Measurements from ENCODE around the gene TMEM151B. TPM values are rescaled to one million over a fixed set of nuclear protein-coding genes. Genes with fewer than 3 reads are reported as not detected.

The TMEM151B gene
- polyA plus RNA-seq, 1 of the 3 experiments (the other 2 are of a cell fraction), result 0.05 TPM

GRCh38 chr6:44246663-44247337 is 23.4 kb upstream of the TMEM151B start, which contains the start of gene HSP90AB1:
HSP90AB1 (plus strand) TSS chr6:44247101; CDS start chr6:44248630, 1,529 bp downstream.
- H3K79me2 ChIP-seq (ENCODE audit: insufficient read depth), result peaks cover 50% of the 10 kb centered on the region
- peak; percentile 94 for DNase-seq
- H3K9me2 ChIP-seq, result no peaks in the 10 kb centered on the region
- peak within 1 kb of the TSS; percentile 98 for H3K4me2 ChIP-seq
- peaks cover 35% of the 10 kb centered on the region for H3F3A ChIP-seq (replicated peaks; ENCODE audit: insufficient read depth)
- H3K9me3 ChIP-seq, result no peaks in the 10 kb centered on the region
- H4K20me1 ChIP-seq (ENCODE audit: insufficient read depth), result peaks cover 49% of the 10 kb centered on the region
- peak within 1 kb of the TSS; percentile 90 for H2AFZ ChIP-seq (ENCODE audit: low read depth)
- peaks cover 34 to 39% of the 10 kb centered on the region in 2 experiments for H3K36me3 ChIP-seq (replicated peaks in 1 of 2; ENCODE audit: control insufficient read depth in 1 of 2, insufficient read depth in 2 of 2, low read length in 1 of 2)
- peak within 1 kb of the TSS; percentile 65 to 99 for H3K4me3 ChIP-seq (ENCODE audit: low read depth in 2 of 2, low read length in 1 of 2)
- H3K27me3 ChIP-seq (ENCODE audit: insufficient read depth), result no peaks in the 10 kb centered on the region
- POLR2A ChIA-PET, result interaction anchor here (0.6 to 4.1 kb wide), 31 partner anchors 9 to 759 kb away, joined by 3 to 98 read pairs (median 4); partner anchors contain the start of genes AARS2, SLC29A1, SLC35B2 and SPATS1
- 0% methylated on average over 29 of the region's 34 CpGs for WGBS (ENCODE audit: low lambda C conversion rate)
- peak within 1 kb of the TSS; percentile 100 for H3K9ac ChIP-seq
- CTCF ChIA-PET, result interaction anchor here (0.8 to 8.4 kb wide), 12 partner anchors 9 to 150 kb away, joined by 3 to 115 read pairs (median 10); partner anchors contain the start of genes AARS2, CDC5L, SLC29A1 and SLC35B2
- peaks cover 13 to 24% of the 10 kb centered on the region in 2 experiments; a peak in 3 of 4 replicates for H3K4me1 ChIP-seq (ENCODE audit: control insufficient read depth in 1 of 2, insufficient read depth in 2 of 2, low read depth in 1 of 2, low read length in 1 of 2)
- peak within 1 kb of the TSS; percentile 86 for H3K27ac ChIP-seq (ENCODE audit: low read depth in 2 of 2, low read length in 1 of 2)
- no peak for TF ChIP-seq CTCF (IDR thresholded peaks at IDR 0.05)
- peak; percentile 26; the same call in 1 of the 2 replicates for TF ChIP-seq MXI1 (IDR thresholded peaks at IDR 0.05; ENCODE audit: low read depth, low read length)
- TF ChIP-seq, protein P1, sequence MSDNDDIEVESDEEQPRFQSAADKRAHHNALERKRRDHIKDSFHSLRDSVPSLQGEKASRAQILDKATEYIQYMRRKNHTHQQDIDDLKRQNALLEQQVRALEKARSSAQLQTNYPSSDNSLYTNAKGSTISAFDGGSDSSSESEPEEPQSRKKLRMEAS (IDR thresholded peaks at IDR 0.05; ENCODE audit: low read depth), result peak; percentile 88; the same call in 1 of the 2 replicates
- TF ChIP-seq GATA2 (CRISPR knock-in tag; IDR thresholded peaks at IDR 0.05), result no peak
- TF ChIP-seq TAF1 (IDR thresholded peaks at IDR 0.05; ENCODE audit: borderline replicate concordance, low read depth, low read length), result peak; percentile 99
- no peak for TF ChIP-seq RAD21 (IDR thresholded peaks at IDR 0.05; ENCODE audit: low read length)
- peak; percentile 47 for TF ChIP-seq TCF12 (IDR thresholded peaks at IDR 0.05)
- TF ChIP-seq, protein P2, sequence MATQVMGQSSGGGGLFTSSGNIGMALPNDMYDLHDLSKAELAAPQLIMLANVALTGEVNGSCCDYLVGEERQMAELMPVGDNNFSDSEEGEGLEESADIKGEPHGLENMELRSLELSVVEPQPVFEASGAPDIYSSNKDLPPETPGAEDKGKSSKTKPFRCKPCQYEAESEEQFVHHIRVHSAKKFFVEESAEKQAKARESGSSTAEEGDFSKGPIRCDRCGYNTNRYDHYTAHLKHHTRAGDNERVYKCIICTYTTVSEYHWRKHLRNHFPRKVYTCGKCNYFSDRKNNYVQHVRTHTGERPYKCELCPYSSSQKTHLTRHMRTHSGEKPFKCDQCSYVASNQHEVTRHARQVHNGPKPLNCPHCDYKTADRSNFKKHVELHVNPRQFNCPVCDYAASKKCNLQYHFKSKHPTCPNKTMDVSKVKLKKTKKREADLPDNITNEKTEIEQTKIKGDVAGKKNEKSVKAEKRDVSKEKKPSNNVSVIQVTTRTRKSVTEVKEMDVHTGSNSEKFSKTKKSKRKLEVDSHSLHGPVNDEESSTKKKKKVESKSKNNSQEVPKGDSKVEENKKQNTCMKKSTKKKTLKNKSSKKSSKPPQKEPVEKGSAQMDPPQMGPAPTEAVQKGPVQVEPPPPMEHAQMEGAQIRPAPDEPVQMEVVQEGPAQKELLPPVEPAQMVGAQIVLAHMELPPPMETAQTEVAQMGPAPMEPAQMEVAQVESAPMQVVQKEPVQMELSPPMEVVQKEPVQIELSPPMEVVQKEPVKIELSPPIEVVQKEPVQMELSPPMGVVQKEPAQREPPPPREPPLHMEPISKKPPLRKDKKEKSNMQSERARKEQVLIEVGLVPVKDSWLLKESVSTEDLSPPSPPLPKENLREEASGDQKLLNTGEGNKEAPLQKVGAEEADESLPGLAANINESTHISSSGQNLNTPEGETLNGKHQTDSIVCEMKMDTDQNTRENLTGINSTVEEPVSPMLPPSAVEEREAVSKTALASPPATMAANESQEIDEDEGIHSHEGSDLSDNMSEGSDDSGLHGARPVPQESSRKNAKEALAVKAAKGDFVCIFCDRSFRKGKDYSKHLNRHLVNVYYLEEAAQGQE (IDR thresholded peaks at IDR 0.05; ENCODE audit: low read depth, low read length), result peak; percentile 80
- TF ChIP-seq USF1 (IDR thresholded peaks at IDR 0.05; ENCODE audit: borderline replicate concordance, low read depth), result no peak; the same call in 1 of the 2 replicates
- TF ChIP-seq CHD2 (IDR thresholded peaks at IDR 0.05; ENCODE audit: low read length, partially characterized antibody), result peak; percentile 98
- TF ChIP-seq NFIC (IDR thresholded peaks at IDR 0.05; ENCODE audit: borderline replicate concordance), result no peak
- TF ChIP-seq TEAD4 (IDR thresholded peaks at IDR 0.05; ENCODE audit: borderline replicate concordance, insufficient read depth), result no peak
- TF ChIP-seq SMC3 (IDR thresholded peaks at IDR 0.05; ENCODE audit: low read depth, low read length), result no peak
- TF ChIP-seq FOSL2 (IDR thresholded peaks at IDR 0.05; ENCODE audit: borderline replicate concordance, low read depth), result peak; percentile 32; the same call in 1 of the 2 replicates
- TF ChIP-seq GABPA (IDR thresholded peaks at IDR 0.05; ENCODE audit: low read depth), result no peak
- TF ChIP-seq ZBTB33 (IDR thresholded peaks at IDR 0.05; ENCODE audit: borderline replicate concordance, low read depth), result peak; percentile 34; the same call in 1 of the 2 replicates
- TF ChIP-seq SIN3A (IDR thresholded peaks at IDR 0.05; ENCODE audit: borderline replicate concordance, low read depth, low read length), result peak; percentile 93
- TF ChIP-seq FOXM1 (IDR thresholded peaks at IDR 0.05; ENCODE audit: low read depth), result no peak
- no peak for TF ChIP-seq USF2 (IDR thresholded peaks at IDR 0.05; ENCODE audit: borderline replicate concordance, low read depth, low read length)
- peak in 1 of 2 experiments; percentile 50; a peak in 1 of 4 replicates for TF ChIP-seq EP300 (IDR thresholded peaks at IDR 0.05; ENCODE audit: borderline replicate concordance in 1 of 2, low read depth in 1 of 2, low read length in 1 of 2)
- no peak for TF ChIP-seq YY1 (IDR thresholded peaks at IDR 0.05; ENCODE audit: low read depth)
- TF ChIP-seq RCOR1 (IDR thresholded peaks at IDR 0.05; ENCODE audit: low read length), result peak; percentile 48
- no peak for TF ChIP-seq ELF1 (IDR thresholded peaks at IDR 0.05)
